Tibial nerve (tissue), 3 donors: ENCODE measurements around the gene CRISPLD2.

ENCODE experiments used
- POLR2A ChIP-seq, 2 donors: fragments of 450-650 bp; IDR thresholded peaks; one replicate each; pipeline ENCODE4 v1.6.1; 2017; ENCODE audit warnings: antibody characterized with exemption in 2 of 2, mild to moderate bottlenecking in 2 of 2, moderate library complexity in 2 of 2
- TF ChIP-seq, protein P1 (sequence below), 5 experiments: fragments of 200-600 bp in 3 of 5; fragments of 450-650 bp in 2 of 5; sonication (generic) in 3 of 5; IDR thresholded peaks; one replicate each; pipeline ENCODE4 v1.5.1; 2016 to 2019; ENCODE audit warnings: antibody characterized with exemption in 5 of 5, mild to moderate bottlenecking in 3 of 5, moderate library complexity in 2 of 5

DNA sequence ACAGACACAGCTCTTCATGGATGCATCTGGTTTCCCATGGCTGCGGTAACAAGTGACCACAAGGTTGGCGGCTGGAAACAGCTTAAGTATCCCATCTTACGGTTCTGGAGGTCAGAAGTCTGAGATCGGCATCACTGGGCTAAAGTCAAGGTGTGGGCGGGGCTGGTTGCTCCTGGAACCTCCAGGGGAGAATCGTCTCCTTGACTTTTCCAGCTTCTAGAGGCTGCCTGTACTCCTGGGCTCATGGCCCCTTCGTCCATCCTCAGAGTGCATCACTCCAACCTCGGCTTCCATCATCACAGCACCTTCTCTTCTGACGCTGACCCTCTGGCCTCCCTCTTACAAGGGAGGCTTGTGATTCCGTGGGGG is 12.9 kb upstream of the CRISPLD2 start:
- TF ChIP-seq, protein P1, sequence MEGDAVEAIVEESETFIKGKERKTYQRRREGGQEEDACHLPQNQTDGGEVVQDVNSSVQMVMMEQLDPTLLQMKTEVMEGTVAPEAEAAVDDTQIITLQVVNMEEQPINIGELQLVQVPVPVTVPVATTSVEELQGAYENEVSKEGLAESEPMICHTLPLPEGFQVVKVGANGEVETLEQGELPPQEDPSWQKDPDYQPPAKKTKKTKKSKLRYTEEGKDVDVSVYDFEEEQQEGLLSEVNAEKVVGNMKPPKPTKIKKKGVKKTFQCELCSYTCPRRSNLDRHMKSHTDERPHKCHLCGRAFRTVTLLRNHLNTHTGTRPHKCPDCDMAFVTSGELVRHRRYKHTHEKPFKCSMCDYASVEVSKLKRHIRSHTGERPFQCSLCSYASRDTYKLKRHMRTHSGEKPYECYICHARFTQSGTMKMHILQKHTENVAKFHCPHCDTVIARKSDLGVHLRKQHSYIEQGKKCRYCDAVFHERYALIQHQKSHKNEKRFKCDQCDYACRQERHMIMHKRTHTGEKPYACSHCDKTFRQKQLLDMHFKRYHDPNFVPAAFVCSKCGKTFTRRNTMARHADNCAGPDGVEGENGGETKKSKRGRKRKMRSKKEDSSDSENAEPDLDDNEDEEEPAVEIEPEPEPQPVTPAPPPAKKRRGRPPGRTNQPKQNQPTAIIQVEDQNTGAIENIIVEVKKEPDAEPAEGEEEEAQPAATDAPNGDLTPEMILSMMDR (IDR thresholded peaks at IDR 0.05), result no peak
- no peak for TF ChIP-seq POLR2A (IDR thresholded peaks at IDR 0.05)
